DOHH2 (cell line): ENCODE results near the gene ATG14.

Experiments
- CTCF ChIP-seq: fragments of 200-600 bp; sonication (generic); IDR thresholded peaks from one replicate; pipeline ENCODE4 v1.5.1; 2014; ENCODE audit warnings: antibody characterized with exemption, mild to moderate bottlenecking, low read depth, low read length; ENCODE audit not compliant: poor library complexity, severe bottlenecking
- EZH2phosphoT487 ChIP-seq: fragments of 200-600 bp; sonication (generic); IDR thresholded peaks from 2 replicates; pipeline ENCODE4 v1.6.1; 2017; ENCODE audit warnings: borderline replicate concordance, mild to moderate bottlenecking, antibody characterized with exemption, low read length, moderate library complexity, mixed read lengths

- no peak for TF ChIP-seq CTCF
- TF ChIP-seq EZH2phosphoT487, result no peak
Measured at GRCh38 chr14:55353686-55354467, 57.8 kb downstream of the ATG14 start.
